Hepatocyte (in vitro differentiated cells): ENCODE measurements around the gene ZNF804A. TPM values are rescaled to one million over a fixed set of nuclear protein-coding genes. Genes with fewer than 3 reads are reported as not detected.

ENCODE experiments used
- DNase-seq: peaks from one replicate; pipeline ENCODE4 v3.0.0-alpha.2; 2016; ENCODE audit warnings: low spot score
- H2AFZ ChIP-seq: fragments of 200-600 bp; sonication (generic); 2 replicates; pipeline ENCODE4 v1.6.0; 2016; ENCODE audit warnings: antibody characterized with exemption, mild to moderate bottlenecking
- H3K27ac ChIP-seq: fragments of 200-600 bp; sonication (generic); 2 replicates; pipeline ENCODE4 v1.5.1; 2016; ENCODE audit warnings: mild to moderate bottlenecking
- H3K27me3 ChIP-seq: fragments of 200-600 bp; sonication (generic); 2 replicates; pipeline ENCODE4 v1.6.1; 2016
- H3K36me3 ChIP-seq: fragments of 200-600 bp; sonication (generic); replicated peaks from 2 replicates; pipeline ENCODE4 v1.5.1; 2016; ENCODE audit warnings: low read depth; ENCODE audit not compliant: insufficient read depth
- H3K4me1 ChIP-seq: fragments of 200-600 bp; sonication (generic); 2 replicates; pipeline ENCODE4 v1.5.1; 2016; ENCODE audit warnings: mild to moderate bottlenecking, moderate library complexity; ENCODE audit not compliant: insufficient read depth
- H3K4me2 ChIP-seq: fragments of 200-600 bp; sonication (generic); 2 replicates; pipeline ENCODE4 v1.6.0; 2016
- H3K4me3 ChIP-seq: fragments of 200-600 bp; sonication (generic); 2 replicates; pipeline ENCODE4 v1.5.1; 2016; ENCODE audit warnings: mild to moderate bottlenecking
- H3K79me2 ChIP-seq: fragments of 200-600 bp; sonication (generic); 2 replicates; pipeline ENCODE4 v1.6.0; 2017; ENCODE audit warnings: mild to moderate bottlenecking
- H3K9me2 ChIP-seq: fragments of 200-600 bp; sonication (generic); replicated peaks from 2 replicates; pipeline ENCODE4 v1.6.0; 2017; ENCODE audit warnings: mild to moderate bottlenecking; ENCODE audit not compliant: insufficient read depth
- H3K9me3 ChIP-seq: fragments of 200-600 bp; sonication (generic); 2 replicates; pipeline ENCODE4 v1.5.1; 2016; ENCODE audit warnings: low read depth, mild to moderate bottlenecking
- H4K20me1 ChIP-seq: fragments of 200-600 bp; sonication (generic); 2 replicates; pipeline ENCODE4 v1.6.0; 2016; ENCODE audit warnings: mild to moderate bottlenecking; ENCODE audit not compliant: insufficient read depth, poor library complexity, severe bottlenecking
- CTCF ChIP-seq: fragments of 200-600 bp; sonication (generic); IDR thresholded peaks from 2 replicates; pipeline ENCODE4 v1.5.1; 2016; ENCODE audit warnings: antibody characterized with exemption, mild to moderate bottlenecking; ENCODE audit not compliant: poor library complexity
- EZH2 ChIP-seq: fragments of 200-600 bp; sonication (generic); IDR thresholded peaks from 2 replicates; pipeline ENCODE4 v1.6.1; 2016; ENCODE audit warnings: antibody characterized with exemption, mild to moderate bottlenecking, borderline replicate concordance
- EZH2phosphoT487 ChIP-seq: fragments of 200-600 bp; sonication (generic); IDR thresholded peaks from one replicate; pipeline ENCODE4 v1.6.1; 2018; ENCODE audit warnings: antibody characterized with exemption, mild to moderate bottlenecking, low read depth, moderate library complexity; ENCODE audit not compliant: unreplicated experiment, severe bottlenecking
- WGBS: methylation state at CpG from one replicate; pipeline ENCODE4 v1.1.6; 2016; ENCODE audit warnings: low lambda C conversion rate; ENCODE audit errors: missing lambda C conversion rate; 5-methylcytosine and 5-hydroxymethylcytosine counted together
- polyA plus RNA-seq: library from polyadenylated mRNA; unstranded; fragments of >200 nt; fragmentation: Nextera tagmentation; extraction: Ambion mirVana; gene quantifications from 2 replicates; pipeline ENCODE4 v1.2.1, GENCODE V29; 2016
- total RNA-seq: library from RNA; depleted of rRNA; stranded (reverse); fragments of >200 nt; gene quantifications from 2 replicates; pipeline ENCODE4 v1.2.3, GENCODE V29; 2014

ZNF804A gene
- total and polyA plus RNA-seq, 2 experiments from 2014 or later, result 1.7 to 2.3 TPM

GRCh38 chr2:184721881-184722280 is 123.6 kb downstream of the ZNF804A start:
- Histone ChIP-seq H3K4me2 (no peak overlapping the region), H3K79me2 (no peaks in the 10 kb centered on the region), H4K20me1 (no peaks in the 10 kb centered on the region), H3K36me3 (no peaks in the 10 kb centered on the region), H3K4me1 (no peaks in the 10 kb centered on the region), H2AFZ (no peak overlapping the region), H3K4me3 (no peak overlapping the region), H3K27me3 (no peaks in the 10 kb centered on the region), H3K9me3 (no peaks in the 10 kb centered on the region), H3K9me2 (no peaks in the 10 kb centered on the region), H3K27ac (no peak overlapping the region)
- TF ChIP-seq EZH2phosphoT487 (no peak), EZH2 (no peak), CTCF (no peak)
- WGBS, result 89% methylated on average over 6 of the region's 6 CpGs
- no peak for DNase-seq

GRCh38 chr2:184727813-184728212 is 129.5 kb downstream of the ZNF804A start:
- TF ChIP-seq EZH2 (no peak), CTCF (no peak), EZH2phosphoT487 (no peak)
- Histone ChIP-seq H3K4me2 (no peak overlapping the region), H3K36me3 (no peaks in the 10 kb centered on the region), H3K79me2 (no peaks in the 10 kb centered on the region), H3K4me3 (no peak overlapping the region), H3K27ac (no peak overlapping the region), H4K20me1 (no peaks in the 10 kb centered on the region), H3K27me3 (no peaks in the 10 kb centered on the region), H3K9me3 (no peaks in the 10 kb centered on the region), H2AFZ (no peak overlapping the region), H3K9me2 (no peaks in the 10 kb centered on the region), H3K4me1 (no peaks in the 10 kb centered on the region)
- WGBS, result 83% methylated on average over 3 of the region's 3 CpGs
- DNase-seq, result no peak

- no peak overlapping the region for H3K4me2 ChIP-seq
- H3K27me3 ChIP-seq, result no peaks in the 10 kb centered on the region
- TF ChIP-seq CTCF (no peak), EZH2phosphoT487 (no peak), EZH2 (no peak)
- no peaks in the 10 kb centered on the region for H3K79me2 ChIP-seq
- no peaks in the 10 kb centered on the region for H3K9me3 ChIP-seq
- no peaks in the 10 kb centered on the region for H4K20me1 ChIP-seq
- H3K4me1 ChIP-seq, result no peaks in the 10 kb centered on the region
- H3K9me2 ChIP-seq, result no peaks in the 10 kb centered on the region
- no peak overlapping the region for H3K27ac ChIP-seq
- no peak overlapping the region for H2AFZ ChIP-seq
- no peaks in the 10 kb centered on the region for H3K36me3 ChIP-seq
- no peak for DNase-seq
- no peak overlapping the region for H3K4me3 ChIP-seq
Measured at GRCh38 chr2:184728411-184728810, 130.1 kb downstream of the ZNF804A start.

- WGBS, result 72% methylated on average over 3 of the region's 3 CpGs
- Histone ChIP-seq H3K27me3 (no peaks in the 10 kb centered on the region), H3K4me2 (no peak overlapping the region), H4K20me1 (no peaks in the 10 kb centered on the region), H3K9me2 (no peaks in the 10 kb centered on the region), H3K9me3 (no peaks in the 10 kb centered on the region), H3K4me1 (no peaks in the 10 kb centered on the region), H3K27ac (no peak overlapping the region), H3K36me3 (no peaks in the 10 kb centered on the region), H3K4me3 (no peak overlapping the region), H3K79me2 (no peaks in the 10 kb centered on the region), H2AFZ (no peak overlapping the region)
- DNase-seq, result no peak
- TF ChIP-seq EZH2phosphoT487 (no peak), CTCF (no peak), EZH2 (no peak)
Measured at GRCh38 chr2:184729581-184729980, 131.3 kb downstream of the ZNF804A start.
